HCT116 (cell line): Measurements from ENCODE around the gene DIO3. TPM values are rescaled to one million over a fixed set of nuclear protein-coding genes. Genes with fewer than 3 reads are reported as not detected.

Source experiments
- ATAC-seq: fragments of 200-7000 bp; cut with Tn5 transposase; 2 replicates; pipeline ENCODE4 v1.9.1; 2020; ENCODE audit warnings: mild to moderate bottlenecking, moderate library complexity
- BruUV-seq: library from RNA; stranded (reverse); fragments of 400-500 nt; replicated peaks from 2 replicates; lab custom pipeline; 2021; lab: Mats Ljungman, UMichigan
- CTCF ChIA-PET: fragments of 300-600 bp; sonication (Branson Sonifier 250); formaldehyde crosslinking; loops from one replicate; lab custom pipeline; 2021; ENCODE audit warnings: antibody characterized with exemption; lab: Charles Lee
- POLR2A ChIA-PET: fragments of 300-600, 350-600 bp; sonication (Branson Sonifier 250); formaldehyde crosslinking; loops from one replicate; lab custom pipeline; 2021; ENCODE audit warnings: antibody characterized with exemption; lab: Charles Lee
- RAD21 ChIA-PET, 2 experiments: fragments of 300-600 bp; sonication (Branson Sonifier 250); formaldehyde crosslinking; loops; one replicate each; lab custom pipeline; 2023; ENCODE audit warnings: low total read pairs in 2 of 2; ENCODE audit not compliant: uncharacterized antibody in 2 of 2, unreplicated experiment in 2 of 2, low non-redundant PET in 1 of 2; lab: Charles Lee
- DNase-seq: peaks from one replicate; pipeline ENCODE4 v3.0.0-alpha.2; 2010; ENCODE audit warnings: low read depth, low spot score
- H2AFZ ChIP-seq: fragments of 200-600 bp; shearing (Covaris generic), sonication (generic); 2 replicates; pipeline ENCODE4 v1.6.1; 2017; ENCODE audit warnings: low read depth, mixed run types, mixed read lengths, antibody characterized with exemption, low read length; ENCODE audit not compliant: poor library complexity, severe bottlenecking
- H3K27ac ChIP-seq: 2 replicates; pipeline ENCODE4 v1.5.1; 2012; ENCODE audit warnings: low read depth, low read length
- H3K27me3 ChIP-seq: fragments of 200-600 bp; sonication (generic); 2 replicates; pipeline ENCODE4 v1.6.1; 2016; ENCODE audit warnings: mixed run types, low read length, mixed read lengths; ENCODE audit not compliant: insufficient read depth
- H3K36me3 ChIP-seq, 2 experiments: fragments of 200-500 bp in 1 of 2; fragments of 200-600 bp in 1 of 2; sonication (Bioruptor generic) in 1 of 2; sonication (generic) in 1 of 2; 2 replicates each; pipeline versions ENCODE4 v1.5.1 to v1.6.1; 2014 to 2016; ENCODE audit warnings: low read length in 2 of 2, inconsistent platforms in 1 of 2, mixed read lengths in 1 of 2, mixed run types in 1 of 2; ENCODE audit not compliant: insufficient read depth in 2 of 2, control insufficient read depth in 1 of 2
- H3K4me1 ChIP-seq, 2 experiments: fragments of 200-600 bp in 1 of 2; sonication (generic) in 1 of 2; 2 replicates each; pipeline versions ENCODE4 v1.5.1 to v1.6.1; 2012 to 2017; ENCODE audit warnings: low read length in 2 of 2, inconsistent platforms in 1 of 2, mild to moderate bottlenecking in 1 of 2, mixed read lengths in 1 of 2, mixed run types in 1 of 2, moderate library complexity in 1 of 2; ENCODE audit not compliant: insufficient read depth in 2 of 2, control insufficient read depth in 1 of 2
- H3K4me2 ChIP-seq: fragments of 200-600 bp; sonication (generic); 2 replicates; pipeline ENCODE4 v1.6.1; 2017; ENCODE audit warnings: mixed run types, low read length, mixed read lengths
- H3K4me3 ChIP-seq, 2 experiments: fragments of 200-600 bp in 1 of 2; sonication (generic) in 1 of 2; replicated peaks in 1 of 2; 2 replicates each; pipeline ENCODE4 v1.5.1; 2011 to 2016; ENCODE audit warnings: low read length in 2 of 2, control low read depth in 1 of 2, low read depth in 1 of 2, mild to moderate bottlenecking in 1 of 2, mixed read lengths in 1 of 2, mixed run types in 1 of 2
- H3K79me2 ChIP-seq: fragments of 200-600 bp; sonication (generic); 2 replicates; pipeline ENCODE4 v1.6.1; 2017; ENCODE audit warnings: mild to moderate bottlenecking, mixed run types, low read length, moderate library complexity, mixed read lengths; ENCODE audit not compliant: insufficient read depth
- H3K9ac ChIP-seq: fragments of 200-600 bp; sonication (generic); 2 replicates; pipeline ENCODE4 v1.6.1; 2016; ENCODE audit warnings: low read length, mixed read lengths
- H3K9me2 ChIP-seq: fragments of 200-600 bp; sonication (generic), shearing (Covaris generic); 2 replicates; pipeline ENCODE4 v1.6.1; 2017; ENCODE audit warnings: mixed run types, mild to moderate bottlenecking, moderate library complexity; ENCODE audit not compliant: insufficient read depth
- H3K9me3 ChIP-seq, 2 experiments: fragments of 200-500 bp in 1 of 2; fragments of 200-600 bp in 1 of 2; sonication (Bioruptor generic) in 1 of 2; sonication (generic) in 1 of 2; 2 replicates each; pipeline ENCODE4 v1.6.1; 2014 to 2017; ENCODE audit warnings: low read length in 2 of 2, mixed read lengths in 2 of 2, inconsistent platforms in 1 of 2, low read depth in 1 of 2, mild to moderate bottlenecking in 1 of 2, mixed run types in 1 of 2, moderate library complexity in 1 of 2; ENCODE audit not compliant: control insufficient read depth in 1 of 2, insufficient read depth in 1 of 2
- H4K20me1 ChIP-seq: fragments of 200-600 bp; sonication (generic), shearing (Covaris generic); 2 replicates; pipeline ENCODE4 v1.6.1; 2017; ENCODE audit warnings: mixed run types, mild to moderate bottlenecking, moderate library complexity; ENCODE audit not compliant: insufficient read depth
- CBX3 ChIP-seq: IDR thresholded peaks from 2 replicates; pipeline ENCODE4 v1.6.1; 2012; ENCODE audit warnings: low read depth
- CEBPB ChIP-seq: IDR thresholded peaks from 2 replicates; pipeline ENCODE4 v1.6.1; 2012; ENCODE audit warnings: low read depth
- EGR1 ChIP-seq: IDR thresholded peaks from 2 replicates; pipeline ENCODE4 v1.6.1; 2012; ENCODE audit warnings: low read depth
- EZH2 ChIP-seq: fragments of 200-600 bp; sonication (generic); IDR thresholded peaks from 2 replicates; pipeline ENCODE4 v1.6.1; 2017; ENCODE audit warnings: antibody characterized with exemption, mixed run types
- EZH2phosphoT487 ChIP-seq: fragments of 200-600 bp; IDR thresholded peaks from 2 replicates; pipeline ENCODE4 v1.6.1; 2018; ENCODE audit warnings: antibody characterized with exemption, borderline replicate concordance
- FOSL1 ChIP-seq: IDR thresholded peaks from 2 replicates; pipeline ENCODE4 v1.6.1; 2012; ENCODE audit warnings: low read depth
- JUND ChIP-seq: IDR thresholded peaks from 2 replicates; pipeline ENCODE4 v1.6.1; 2012
- MAX ChIP-seq: IDR thresholded peaks from 2 replicates; pipeline ENCODE4 v1.6.1; 2012
- POLR2AphosphoS5 ChIP-seq: IDR thresholded peaks from 2 replicates; pipeline ENCODE4 v1.6.1; 2011; ENCODE audit warnings: mild to moderate bottlenecking, low read depth, low read length, moderate library complexity
- REST ChIP-seq: IDR thresholded peaks from 2 replicates; pipeline ENCODE4 v1.6.1; 2012; ENCODE audit warnings: low read depth
- SIN3A ChIP-seq: IDR thresholded peaks from 2 replicates; pipeline ENCODE4 v1.6.1; 2012; ENCODE audit warnings: low read depth
- SP1 ChIP-seq: IDR thresholded peaks from 2 replicates; pipeline ENCODE4 v1.6.1; 2012; ENCODE audit warnings: low read depth
- SRF ChIP-seq: IDR thresholded peaks from 2 replicates; pipeline ENCODE4 v1.6.1; 2012; ENCODE audit warnings: low read depth
- TCF7L2 ChIP-seq: IDR thresholded peaks from 2 replicates; pipeline ENCODE4 v1.7.0; 2011; ENCODE audit warnings: borderline replicate concordance, inconsistent platforms; ENCODE audit not compliant: insufficient read depth, insufficient read length; ENCODE audit errors: extremely low read depth
- ZFX ChIP-seq: fragments of 450-650 bp; IDR thresholded peaks from 2 replicates; pipeline ENCODE4 v1.6.1; 2017
- ZNF274 ChIP-seq: fragments of 200-500 bp; sonication (Bioruptor generic); IDR thresholded peaks from 2 replicates; pipeline ENCODE4 v1.6.1; 2014; ENCODE audit warnings: mild to moderate bottlenecking, low read depth, low read length, inconsistent platforms
- intact Hi-C: fragments of 100-400 bp; cut with micrococcal nuclease; formaldehyde crosslinking; loops from 2 replicates; pipeline ENCODE4 v1.10.0; 2022
- total RNA-seq: library from RNA; stranded (reverse); gene quantifications from one replicate; pipeline ENCODE4 v1.2.1, GENCODE V29; 2021; ENCODE audit not compliant: unreplicated experiment
- TF ChIP-seq, protein P1 (sequence below): IDR thresholded peaks from 2 replicates; pipeline ENCODE4 v1.6.1; 2012

DIO3 gene
- total RNA-seq, 1 experiment from 2014 or later: 0.34 TPM

GRCh38 chr14:101559250-101559623 is 2.1 kb upstream of the DIO3 start:
- Histone ChIP-seq H4K20me1 (no peaks in the 10 kb centered on the region), H3K9ac (no peak overlapping the region), H3K9me2 (no peaks in the 10 kb centered on the region), H3K36me3 (no peaks in the 10 kb centered on the region)
- no peak for DNase-seq
- BruUV-seq: no TSS peak
- TF ChIP-seq MAX (no peak), CEBPB (no peak), ZNF274 (no peak), SIN3A (no peak), SRF (no peak), ZFX (no peak), FOSL1 (no peak), REST (no peak), TCF7L2 (no peak), POLR2AphosphoS5 (no peak), EZH2 (no peak), CBX3 (no peak), EZH2phosphoT487 (no peak), SP1 (no peak), JUND (no peak), EGR1 (no peak)
- TF ChIP-seq, protein P1, sequence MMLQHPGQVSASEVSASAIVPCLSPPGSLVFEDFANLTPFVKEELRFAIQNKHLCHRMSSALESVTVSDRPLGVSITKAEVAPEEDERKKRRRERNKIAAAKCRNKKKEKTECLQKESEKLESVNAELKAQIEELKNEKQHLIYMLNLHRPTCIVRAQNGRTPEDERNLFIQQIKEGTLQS: no peak
- TF ChIP-seq, all 23 proteins: peak for 0
- no peak overlapping the region for H2AFZ ChIP-seq
- H3K27ac ChIP-seq: no peak overlapping the region
- no peaks in the 10 kb centered on the region for H3K27me3 ChIP-seq
- POLR2A ChIA-PET: no interaction called here
- H3K79me2 ChIP-seq: no peaks in the 10 kb centered on the region
- no peak overlapping the region for H3K4me3 ChIP-seq
- RAD21 ChIA-PET: no interaction called here
- ATAC-seq: no peak
- H3K9me3 ChIP-seq: no peaks in the 10 kb centered on the region
- peaks cover 0 to 4% of the 10 kb centered on the region in 2 experiments; a peak in 1 of 4 replicates for H3K4me1 ChIP-seq
- CTCF ChIA-PET: no interaction called here
- intact Hi-C loops: no loop called here
- H3K4me2 ChIP-seq: no peak overlapping the region
